CD4-positive, alpha-beta T cell (primary cell): ENCODE data around the gene KDM8. TPM values are rescaled to one million over a fixed set of nuclear protein-coding genes. Genes with fewer than 3 reads are reported as not detected.

ENCODE experiments used
- ATAC-seq: fragments of 200-7000 bp; cut with Tn5 transposase; one replicate; pipeline ENCODE4 v1.10.0; 2022; ENCODE audit warnings: mild to moderate bottlenecking; ENCODE audit not compliant: poor library complexity
- CTCF ChIA-PET: fragments of 350-600 bp; sonication (Branson Sonifier 250); formaldehyde crosslinking; loops from one replicate; lab custom pipeline; 2021; ENCODE audit warnings: antibody characterized with exemption, inconsistent platforms; lab: Charles Lee
- POLR2A ChIA-PET: fragments of 350-600 bp; sonication (Branson Sonifier 250); formaldehyde crosslinking; loops from one replicate; lab custom pipeline; 2021; ENCODE audit warnings: antibody characterized with exemption, inconsistent platforms; lab: Charles Lee
- DNase-seq, 14 experiments: peaks; one replicate each; pipeline ENCODE4 v3.0.0-alpha.2; 2013 to 2020; ENCODE audit warnings: mixed read lengths in 2 of 14
- H3K27ac ChIP-seq, 2 donors: one replicate each; pipeline versions ENCODE4 v1.5.1 to v1.7.0; 2013; ENCODE audit warnings: low read length in 2 of 2, low read depth in 1 of 2, mild to moderate bottlenecking in 1 of 2
- H3K27me3 ChIP-seq, 2 experiments: 1 replicate in 1 of 2; 2 replicates in 1 of 2; pipeline versions ENCODE4 v1.6.1 to v1.7.0; 2013; ENCODE audit warnings: low read length in 2 of 2, control low read depth in 1 of 2, mild to moderate bottlenecking in 1 of 2, moderate library complexity in 1 of 2; ENCODE audit not compliant: insufficient read depth in 2 of 2, control insufficient read depth in 1 of 2
- H3K36me3 ChIP-seq: one replicate; pipeline ENCODE4 v1.6.1; 2013; ENCODE audit warnings: low read length, control low read depth; ENCODE audit not compliant: insufficient read depth
- H3K4me1 ChIP-seq: one replicate; pipeline ENCODE4 v1.6.1; 2013; ENCODE audit warnings: low read length, control low read depth; ENCODE audit not compliant: insufficient read depth
- H3K4me3 ChIP-seq: one replicate; pipeline ENCODE4 v1.5.1; 2013; ENCODE audit warnings: mild to moderate bottlenecking, low read length, moderate library complexity
- H3K9me3 ChIP-seq, 2 experiments: 1 replicate in 1 of 2; 2 replicates in 1 of 2; pipeline versions ENCODE4 v1.6.1 to v1.7.0; 2013; ENCODE audit warnings: low read length in 2 of 2, mild to moderate bottlenecking in 2 of 2, control low read depth in 1 of 2, moderate library complexity in 1 of 2; ENCODE audit not compliant: control insufficient read depth in 1 of 2, insufficient read depth in 1 of 2
- H3K27ac Mint-ChIP-seq: one replicate; pipeline ENCODE4 v1.8.0; 2020; ENCODE audit warnings: mixed read lengths
- H3K27me3 Mint-ChIP-seq: one replicate; pipeline ENCODE4 v1.8.0; 2021; ENCODE audit warnings: mixed read lengths
- H3K36me3 Mint-ChIP-seq: one replicate; pipeline ENCODE4 v1.8.0; 2021; ENCODE audit warnings: low read depth, mixed read lengths
- H3K4me1 Mint-ChIP-seq: one replicate; pipeline ENCODE4 v1.8.0; 2021; ENCODE audit warnings: low read depth, mixed read lengths
- H3K4me3 Mint-ChIP-seq: one replicate; pipeline ENCODE4 v1.8.0; 2020; ENCODE audit warnings: mild to moderate bottlenecking, mixed read lengths
- H3K9me3 Mint-ChIP-seq: one replicate; pipeline ENCODE4 v1.8.0; 2020; ENCODE audit warnings: mixed read lengths
- CTCF ChIP-seq: fragments of 200-600 bp; IDR thresholded peaks from one replicate; pipeline ENCODE4 v1.8.0; 2022; ENCODE audit warnings: antibody characterized with exemption, mild to moderate bottlenecking
- intact Hi-C, 2 experiments: fragments of 100-400 bp; cut with DNase I in 1 of 2; cut with micrococcal nuclease in 1 of 2; formaldehyde crosslinking; loops; one replicate each; pipeline versions ENCODE4 v1.15.1 to v1.9.0; 2023 to 2025; cut with DNase I, micrococcal nuclease
- total RNA-seq, 174 experiments: library from RNA in 2 of 174; stranded (reverse) in 2 of 174; gene quantifications; one replicate each; pipeline ENCODE4 v1.2.3 and lab custom pipeline; 2021 to 2026

KDM8 gene
- total RNA-seq, 2 experiments from 2014 or later = 15.1 to 17.3 TPM

DNA sequence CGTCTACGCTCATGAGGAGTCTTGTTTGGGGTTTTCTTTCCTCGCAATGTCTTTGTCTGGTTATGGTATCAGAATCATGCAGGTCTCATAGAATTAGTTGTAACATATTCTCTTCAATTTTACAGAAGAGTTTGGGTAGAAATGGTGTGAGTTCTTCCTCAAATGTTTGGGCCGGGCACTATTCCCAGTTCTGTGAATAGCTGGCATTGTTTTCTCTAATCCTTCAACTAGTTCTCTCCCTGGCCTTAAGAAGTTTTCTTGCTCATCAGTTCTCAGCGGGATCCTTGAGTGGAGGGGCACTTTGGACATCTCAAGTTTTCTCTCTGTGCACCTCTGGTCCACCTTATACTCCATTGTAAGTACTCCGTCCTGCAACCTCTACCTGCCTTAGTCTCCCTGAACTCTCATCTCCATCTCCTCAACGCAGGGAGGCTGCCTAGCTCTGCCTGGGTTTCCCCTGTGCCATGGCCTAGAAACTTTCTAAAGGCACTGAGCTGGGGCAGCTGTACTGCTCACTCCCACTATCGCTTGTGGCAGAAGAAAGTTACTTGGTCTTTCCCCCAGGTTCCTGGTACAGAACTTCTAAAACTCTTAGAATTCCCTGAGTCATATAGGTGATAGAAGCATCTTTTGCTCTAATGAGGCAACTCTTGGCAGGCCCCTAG, 48.3 kb downstream of the KDM8 start:
- CTCF ChIA-PET = interaction anchor here (4.4 kb wide), 1 partner anchor 15 kb away, joined by 28 read pairs; no protein-coding TSS in a partner anchor
- Mint-ChIP-seq H3K27ac (no peak overlapping the region), H3K4me3 (peak overlapping the region; percentile 21), H3K36me3 (peaks cover 70% of the 10 kb centered on the region), H3K9me3 (no peaks in the 10 kb centered on the region), H3K4me1 (peaks cover 70% of the 10 kb centered on the region), H3K27me3 (no peaks in the 10 kb centered on the region)
- Histone ChIP-seq H3K4me3 (no peak overlapping the region), H3K4me1 (peaks cover 27% of the 10 kb centered on the region), H3K9me3 (peaks cover 0 to 3% of the 10 kb centered on the region in 2 experiments), H3K27me3 (no peaks in the 10 kb centered on the region), H3K27ac (no peak overlapping the region), H3K36me3 (peaks cover 19% of the 10 kb centered on the region)
- TF ChIP-seq CTCF = no peak
- ATAC-seq = no peak
- POLR2A ChIA-PET = interaction anchor here (1.3 to 1.8 kb wide), 4 partner anchors 12 to 67 kb away, joined by 3 to 5 read pairs (median 4); no protein-coding TSS in a partner anchor
- DNase-seq = no peak
- intact Hi-C loops = no loop called here

GRCh38 chr16:27252206-27252585, 48.9 kb downstream of the KDM8 start:
- H3K9me3 ChIP-seq = peaks cover 0 to 3% of the 10 kb centered on the region in 2 experiments
- ATAC-seq (no peak), DNase-seq (no peak)
- H3K4me3 ChIP-seq = no peak overlapping the region
- H3K36me3 Mint-ChIP-seq = peaks cover 72% of the 10 kb centered on the region
- no peak overlapping the region for H3K27ac Mint-ChIP-seq
- no peak for TF ChIP-seq CTCF
- H3K9me3 Mint-ChIP-seq = no peaks in the 10 kb centered on the region
- intact Hi-C loops = no loop called here
- CTCF ChIA-PET = interaction anchor here (0.7 kb wide), 1 partner anchor 116 kb away, joined by 3 read pairs; no protein-coding TSS in a partner anchor
- H3K27ac ChIP-seq = no peak overlapping the region
- no peaks in the 10 kb centered on the region for H3K27me3 Mint-ChIP-seq
- peaks cover 24% of the 10 kb centered on the region for H3K36me3 ChIP-seq
- POLR2A ChIA-PET = interaction anchor here (1.0 to 1.8 kb wide), 5 partner anchors 12 to 67 kb away, joined by 3 to 5 read pairs (median 4); partner anchors contain the start of gene NSMCE1
- peak overlapping the region; percentile 21 for H3K4me3 Mint-ChIP-seq
- H3K4me1 ChIP-seq = peaks cover 26% of the 10 kb centered on the region
- H3K4me1 Mint-ChIP-seq = peaks cover 65% of the 10 kb centered on the region
- H3K27me3 ChIP-seq = no peaks in the 10 kb centered on the region

- peak overlapping the region; percentile 56 for H3K27ac Mint-ChIP-seq
- ATAC-seq (no peak), DNase-seq (no peak)
- Histone ChIP-seq H3K9me3 (peaks cover 0 to 3% of the 10 kb centered on the region in 2 experiments), H3K36me3 (peaks cover 31% of the 10 kb centered on the region), H3K4me3 (no peak overlapping the region), H3K27ac (no peak overlapping the region), H3K4me1 (peaks cover 26% of the 10 kb centered on the region), H3K27me3 (no peaks in the 10 kb centered on the region)
- peaks cover 74% of the 10 kb centered on the region for H3K36me3 Mint-ChIP-seq
- ChIA-PET CTCF (interaction anchor here (1.2 to 2.5 kb wide), 4 partner anchors 16 to 115 kb away, joined by 4 to 18 read pairs (median 6); no protein-coding TSS in a partner anchor), POLR2A (interaction anchor here (1.6 to 2.2 kb wide), 4 partner anchors 11 to 74 kb away, joined by 4 to 9 read pairs (median 6); no protein-coding TSS in a partner anchor)
- H3K4me1 Mint-ChIP-seq = peaks cover 68% of the 10 kb centered on the region
- no peaks in the 10 kb centered on the region for H3K27me3 Mint-ChIP-seq
- no peaks in the 10 kb centered on the region for H3K9me3 Mint-ChIP-seq
- no peak for TF ChIP-seq CTCF
- H3K4me3 Mint-ChIP-seq = peak overlapping the region; percentile 61
- intact Hi-C loops = no loop called here
Observed at GRCh38 chr16:27253526-27253930, 50.2 kb downstream of the KDM8 start.
